ENCODE data around the gene SCUBE1.
"Not testable (repeated sequence)": the region's sequence is repeated elsewhere in the genome, so short reads cannot be mapped to it uniquely, and the experiment has no call there.

SCUBE1 gene

GRCh38 chr22:43291381-43291780 lies 51.8 kb downstream of the SCUBE1 start:
- H3K4me3 ChIP-seq (ENCODE audit: low read depth, low read length): no peak overlapping the region
- H3K9ac ChIP-seq (ENCODE audit: low read length): no peak overlapping the region
- H3K9me3 ChIP-seq (ENCODE audit: control insufficient read depth, insufficient read depth, low read depth, low read length): no peaks in the 10 kb centered on the region
- H3K27me3 ChIP-seq (ENCODE audit: control insufficient read depth, insufficient read depth, low read length): no peaks in the 10 kb centered on the region
- H3K4me1 ChIP-seq (ENCODE audit: control insufficient read depth, insufficient read depth, low read length): peaks cover 15% of the 10 kb centered on the region; the same call in 1 of the 2 replicates
- no peak overlapping the region for H3K27ac ChIP-seq (ENCODE audit: low read depth, low read length)
- H3K36me3 ChIP-seq (ENCODE audit: control insufficient read depth, insufficient read depth, low read length): no peaks in the 10 kb centered on the region

DNA sequence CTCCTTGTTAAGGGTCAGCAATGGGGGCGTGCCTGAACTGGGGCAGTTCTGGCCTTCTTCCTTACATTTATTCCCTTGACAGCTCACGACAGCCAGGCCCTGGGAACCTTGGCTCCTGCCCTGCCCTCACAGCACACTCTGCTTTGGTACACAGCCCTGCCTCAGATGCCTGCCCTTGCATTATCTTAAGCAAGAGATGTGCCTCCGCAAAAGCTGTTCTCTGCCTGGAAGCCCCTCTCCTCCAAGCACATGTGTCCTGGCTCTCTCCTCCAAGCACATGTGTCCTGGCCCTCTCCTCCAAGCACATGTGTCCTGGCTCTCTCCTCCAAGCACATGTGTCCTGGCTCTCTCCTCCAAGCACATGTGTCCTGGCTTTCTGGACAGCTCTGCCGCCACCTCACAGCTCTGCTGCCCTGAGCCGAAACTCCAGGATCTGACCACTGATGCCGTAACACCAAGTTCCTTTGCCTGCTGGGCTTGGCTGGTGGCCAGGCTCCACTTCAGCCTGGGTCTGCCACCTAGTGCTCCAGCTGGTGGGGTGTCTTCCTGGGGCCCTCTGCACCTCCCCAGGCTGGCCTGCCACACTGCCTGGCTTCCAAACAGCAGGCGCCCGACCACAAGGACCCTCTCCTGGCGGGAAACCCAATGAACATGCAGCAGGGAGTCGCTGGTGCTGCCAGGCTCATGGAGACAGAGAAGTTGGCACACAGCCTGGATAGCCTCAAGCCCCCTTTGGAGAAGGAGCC lies 53.0 kb downstream of the SCUBE1 start:
- Histone ChIP-seq H3K4me3 (ENCODE audit: low read depth, low read length) (no peak overlapping the region), H3K36me3 (ENCODE audit: control insufficient read depth, insufficient read depth, low read length) (no peaks in the 10 kb centered on the region), H3K27ac (ENCODE audit: low read depth, low read length) (no peak overlapping the region), H3K4me1 (ENCODE audit: control insufficient read depth, insufficient read depth, low read length) (peaks cover 12% of the 10 kb centered on the region; the same call in 1 of the 2 replicates), H3K9me3 (ENCODE audit: control insufficient read depth, insufficient read depth, low read depth, low read length) (no peaks in the 10 kb centered on the region), H3K9ac (ENCODE audit: low read length) (no peak overlapping the region), H3K27me3 (ENCODE audit: control insufficient read depth, insufficient read depth, low read length) (no peaks in the 10 kb centered on the region)

DNA sequence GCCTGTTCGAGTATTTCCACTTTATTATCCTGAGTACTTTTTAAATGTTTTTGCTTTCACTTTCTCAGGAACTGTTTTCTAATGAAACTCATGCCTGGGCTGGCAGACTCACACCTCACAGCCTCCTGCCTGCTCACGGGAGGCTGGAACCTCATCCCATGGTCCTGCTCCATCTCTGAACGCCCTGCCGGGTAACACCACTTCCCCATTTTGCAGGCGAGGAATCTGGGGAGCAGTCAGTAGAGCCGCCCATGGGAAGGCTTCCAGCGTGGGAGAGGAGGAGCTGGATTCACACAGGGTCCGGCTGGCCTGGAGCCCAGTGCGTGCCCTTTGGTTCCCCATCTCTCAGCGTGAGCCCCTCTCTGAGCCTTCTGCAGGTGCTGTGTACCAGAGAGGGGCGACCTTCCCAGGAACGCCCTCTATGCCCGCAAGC lies 53.6 kb downstream of the SCUBE1 start:
- Histone ChIP-seq H3K9me3 (ENCODE audit: control insufficient read depth, insufficient read depth, low read depth, low read length) (no peaks in the 10 kb centered on the region), H3K36me3 (ENCODE audit: control insufficient read depth, insufficient read depth, low read length) (no peaks in the 10 kb centered on the region), H3K4me1 (ENCODE audit: control insufficient read depth, insufficient read depth, low read length) (peaks cover 11% of the 10 kb centered on the region; the same call in 1 of the 2 replicates), H3K9ac (ENCODE audit: low read length) (no peak overlapping the region), H3K27me3 (ENCODE audit: control insufficient read depth, insufficient read depth, low read length) (no peaks in the 10 kb centered on the region), H3K27ac (ENCODE audit: low read depth, low read length) (no peak overlapping the region), H3K4me3 (ENCODE audit: low read depth, low read length) (no peak overlapping the region)

DNA sequence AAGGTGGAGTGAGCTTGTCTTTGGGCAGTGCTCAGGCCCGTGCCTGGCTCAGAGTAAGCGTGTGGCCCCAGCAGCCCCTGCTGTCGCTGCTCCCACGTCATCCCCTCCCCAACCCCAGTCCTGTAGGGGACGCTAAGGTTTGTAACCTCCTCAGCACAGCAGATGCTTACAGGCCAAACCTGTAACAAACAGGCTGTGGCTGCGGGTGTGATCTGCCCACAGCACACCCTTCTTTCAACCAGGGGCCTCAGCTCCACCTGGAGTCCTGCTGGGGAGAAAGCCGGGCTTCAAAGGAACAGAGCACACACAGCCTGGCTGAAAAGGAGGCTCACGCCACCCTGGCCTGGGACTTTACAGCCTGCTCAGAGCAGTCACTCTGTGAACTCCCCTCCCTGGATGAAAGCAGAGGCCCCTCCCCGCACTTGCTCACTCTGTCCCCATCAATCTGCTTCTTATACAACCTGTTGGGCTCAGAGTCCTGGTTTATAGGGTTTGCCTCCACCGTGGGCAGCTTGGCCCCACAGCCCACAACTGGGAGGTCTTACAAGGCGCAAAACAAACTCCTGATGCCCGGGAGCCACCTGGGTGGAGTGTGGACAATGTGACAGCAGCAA lies 54.3 kb downstream of the SCUBE1 start:
- Histone ChIP-seq H3K9ac (ENCODE audit: low read length) (no peak overlapping the region), H3K27ac (ENCODE audit: low read depth, low read length) (no peak overlapping the region), H3K27me3 (ENCODE audit: control insufficient read depth, insufficient read depth, low read length) (no peaks in the 10 kb centered on the region), H3K36me3 (ENCODE audit: control insufficient read depth, insufficient read depth, low read length) (no peaks in the 10 kb centered on the region), H3K4me1 (ENCODE audit: control insufficient read depth, insufficient read depth, low read length) (peaks cover 5% of the 10 kb centered on the region; the same call in 1 of the 2 replicates), H3K9me3 (ENCODE audit: control insufficient read depth, insufficient read depth, low read depth, low read length) (no peaks in the 10 kb centered on the region), H3K4me3 (ENCODE audit: low read depth, low read length) (no peak overlapping the region)

GRCh38 chr22:43288378-43288777 lies 54.8 kb downstream of the SCUBE1 start:
- Histone ChIP-seq H3K27me3 (ENCODE audit: control insufficient read depth, insufficient read depth, low read length) (no peaks in the 10 kb centered on the region), H3K4me1 (ENCODE audit: control insufficient read depth, insufficient read depth, low read length) (no peaks in the 10 kb centered on the region; the same call in 1 of the 2 replicates), H3K36me3 (ENCODE audit: control insufficient read depth, insufficient read depth, low read length) (no peaks in the 10 kb centered on the region), H3K9me3 (ENCODE audit: control insufficient read depth, insufficient read depth, low read depth, low read length) (no peaks in the 10 kb centered on the region), H3K4me3 (ENCODE audit: low read depth, low read length) (no peak overlapping the region), H3K27ac (ENCODE audit: low read depth, low read length) (no peak overlapping the region), H3K9ac (ENCODE audit: low read length) (no peak overlapping the region)

- Histone ChIP-seq H3K27me3 (ENCODE audit: control insufficient read depth, insufficient read depth, low read length) (no peaks in the 10 kb centered on the region), H3K4me3 (ENCODE audit: low read depth, low read length) (no peak overlapping the region), H3K4me1 (ENCODE audit: control insufficient read depth, insufficient read depth, low read length) (no peaks in the 10 kb centered on the region; the same call in 1 of the 2 replicates), H3K27ac (ENCODE audit: low read depth, low read length) (no peak overlapping the region), H3K9me3 (ENCODE audit: control insufficient read depth, insufficient read depth, low read depth, low read length) (no peaks in the 10 kb centered on the region), H3K36me3 (ENCODE audit: control insufficient read depth, insufficient read depth, low read length) (no peaks in the 10 kb centered on the region), H3K9ac (ENCODE audit: low read length) (no peak overlapping the region)
These were observed 55.7 kb downstream of the SCUBE1 start for GRCh38 chr22:43287441-43287840.

DNA sequence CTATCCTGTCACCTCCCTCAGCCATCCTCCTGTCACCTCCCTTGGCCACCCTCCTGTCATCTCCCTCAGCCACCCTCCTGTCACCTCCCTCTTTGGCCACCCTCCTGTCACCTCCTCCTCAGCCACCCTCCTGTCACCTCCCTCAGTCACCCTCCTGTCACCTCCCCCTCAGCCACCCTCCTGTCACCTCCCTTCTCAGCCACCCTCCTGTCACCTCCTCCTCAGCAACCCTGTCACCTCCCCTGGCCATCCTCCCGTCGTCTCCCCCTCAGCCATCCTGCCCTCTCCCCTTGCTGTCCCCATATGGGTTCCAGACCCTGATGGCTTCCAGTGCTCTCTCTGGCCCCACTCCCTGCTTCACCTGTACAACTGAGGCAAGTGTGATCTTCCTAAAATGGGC lies 61.8 kb downstream of the SCUBE1 start:
- H3K4me1 ChIP-seq (ENCODE audit: control insufficient read depth, insufficient read depth, low read length): peaks cover 12% of the 10 kb centered on the region; the same call in 1 of the 2 replicates
- peaks cover 6% of the 10 kb centered on the region; the same call in 1 of the 2 replicates for H3K27me3 ChIP-seq (ENCODE audit: control insufficient read depth, insufficient read depth, low read length)
- no peaks in the 10 kb centered on the region for H3K36me3 ChIP-seq (ENCODE audit: control insufficient read depth, insufficient read depth, low read length)
- no peak overlapping the region for H3K9ac ChIP-seq (ENCODE audit: low read length)
- no peak overlapping the region for H3K27ac ChIP-seq (ENCODE audit: low read depth, low read length)
- H3K4me3 ChIP-seq (ENCODE audit: low read depth, low read length): no peak overlapping the region
- H3K9me3 ChIP-seq (ENCODE audit: control insufficient read depth, insufficient read depth, low read depth, low read length): no peaks in the 10 kb centered on the region

GRCh38 chr22:43280523-43280886 lies 62.7 kb downstream of the SCUBE1 start:
- H3K27me3 ChIP-seq (ENCODE audit: control insufficient read depth, insufficient read depth, low read length); H3K9me3 ChIP-seq (ENCODE audit: control insufficient read depth, insufficient read depth, low read depth, low read length); H3K9ac ChIP-seq (ENCODE audit: low read length); H3K27ac ChIP-seq (ENCODE audit: low read depth, low read length); H3K4me3 ChIP-seq (ENCODE audit: low read depth, low read length); H3K36me3 ChIP-seq (ENCODE audit: control insufficient read depth, insufficient read depth, low read length): not testable (repeated sequence)
- peaks cover 21% of the 10 kb centered on the region for H3K4me1 ChIP-seq (ENCODE audit: control insufficient read depth, insufficient read depth, low read length)

DNA sequence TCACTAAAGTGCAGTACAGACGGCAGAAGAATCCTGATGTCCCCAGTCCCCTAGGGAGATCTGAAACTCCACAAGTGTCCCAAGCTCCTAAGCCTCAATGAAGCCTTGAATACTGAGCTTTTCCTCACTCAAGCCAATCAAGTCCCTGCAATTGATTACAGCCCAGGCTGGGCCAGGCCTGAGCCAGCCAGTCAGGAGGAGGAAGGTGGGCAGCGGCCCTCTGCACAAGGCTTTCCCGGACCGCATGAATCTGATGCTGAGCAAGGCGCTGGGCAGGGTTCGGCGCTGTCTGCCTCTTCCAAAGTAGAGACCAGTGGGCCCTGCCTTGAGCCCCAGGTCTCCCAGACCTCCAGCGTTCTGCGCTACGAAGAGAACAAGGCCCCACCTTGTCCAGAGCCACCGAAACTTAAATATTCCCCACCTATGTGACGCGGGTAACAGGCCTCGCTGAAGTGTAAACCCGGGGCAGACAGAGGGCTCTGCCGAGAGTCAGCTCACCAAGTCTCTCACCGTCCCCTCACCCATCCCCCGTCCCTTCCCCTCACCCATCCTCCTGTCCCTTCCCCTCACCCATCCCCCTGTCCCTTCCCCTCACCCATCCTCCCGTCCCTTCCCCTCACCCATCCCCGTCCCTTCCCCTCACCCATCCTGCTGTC lies 63.2 kb downstream of the SCUBE1 start:
- Histone ChIP-seq H3K36me3 (ENCODE audit: control insufficient read depth, insufficient read depth, low read length) (no peaks in the 10 kb centered on the region), H3K9me3 (ENCODE audit: control insufficient read depth, insufficient read depth, low read depth, low read length) (no peaks in the 10 kb centered on the region), H3K4me1 (ENCODE audit: control insufficient read depth, insufficient read depth, low read length) (peaks cover 26% of the 10 kb centered on the region), H3K27me3 (ENCODE audit: control insufficient read depth, insufficient read depth, low read length) (peaks cover 10% of the 10 kb centered on the region; the same call in 1 of the 2 replicates), H3K4me3 (ENCODE audit: low read depth, low read length) (no peak overlapping the region), H3K27ac (ENCODE audit: low read depth, low read length) (no peak overlapping the region), H3K9ac (ENCODE audit: low read length) (no peak overlapping the region)

GRCh38 chr22:43277987-43278601 lies 65.1 kb downstream of the SCUBE1 start:
- Histone ChIP-seq H3K36me3 (ENCODE audit: control insufficient read depth, insufficient read depth, low read length) (no peaks in the 10 kb centered on the region), H3K27me3 (ENCODE audit: control insufficient read depth, insufficient read depth, low read length) (peaks cover 12% of the 10 kb centered on the region; the same call in 1 of the 2 replicates), H3K4me3 (ENCODE audit: low read depth, low read length) (no peak overlapping the region), H3K4me1 (ENCODE audit: control insufficient read depth, insufficient read depth, low read length) (peaks cover 29% of the 10 kb centered on the region), H3K9me3 (ENCODE audit: control insufficient read depth, insufficient read depth, low read depth, low read length) (no peaks in the 10 kb centered on the region), H3K27ac (ENCODE audit: low read depth, low read length) (no peak overlapping the region), H3K9ac (ENCODE audit: low read length) (no peak overlapping the region)
